ENCODE data around the gene SSTR5. TPM values are rescaled to one million over a fixed set of nuclear protein-coding genes. Genes with fewer than 3 reads are reported as not detected.

Gene SSTR5
- total RNA-seq, 4 donors from 2014 or later: not detected

DNA sequence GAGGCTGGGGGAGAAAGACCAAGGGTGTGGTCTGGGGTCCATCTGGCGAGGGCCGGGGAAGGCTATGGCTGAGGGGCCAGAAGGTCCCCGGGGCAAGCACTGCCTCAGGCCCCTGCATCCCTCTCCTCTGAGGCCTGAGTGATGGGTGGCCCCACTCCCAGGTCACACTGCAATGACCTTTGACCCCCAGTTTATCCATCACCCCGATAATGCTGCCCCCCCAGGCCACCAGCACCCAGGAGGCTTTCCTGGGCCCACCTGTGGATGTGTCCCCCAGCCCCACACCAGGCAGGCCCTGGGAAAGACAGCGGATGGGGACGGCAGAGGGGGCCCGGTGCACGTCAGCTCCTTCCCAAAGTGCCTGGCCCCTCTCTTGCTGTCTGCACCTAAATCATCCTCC is 57.8 kb downstream of the SSTR5 start:
- no peak overlapping the region for H3K27ac ChIP-seq
- no peak for TF ChIP-seq POLR2A (IDR thresholded peaks at IDR 0.05)
- TF ChIP-seq, protein P1, sequence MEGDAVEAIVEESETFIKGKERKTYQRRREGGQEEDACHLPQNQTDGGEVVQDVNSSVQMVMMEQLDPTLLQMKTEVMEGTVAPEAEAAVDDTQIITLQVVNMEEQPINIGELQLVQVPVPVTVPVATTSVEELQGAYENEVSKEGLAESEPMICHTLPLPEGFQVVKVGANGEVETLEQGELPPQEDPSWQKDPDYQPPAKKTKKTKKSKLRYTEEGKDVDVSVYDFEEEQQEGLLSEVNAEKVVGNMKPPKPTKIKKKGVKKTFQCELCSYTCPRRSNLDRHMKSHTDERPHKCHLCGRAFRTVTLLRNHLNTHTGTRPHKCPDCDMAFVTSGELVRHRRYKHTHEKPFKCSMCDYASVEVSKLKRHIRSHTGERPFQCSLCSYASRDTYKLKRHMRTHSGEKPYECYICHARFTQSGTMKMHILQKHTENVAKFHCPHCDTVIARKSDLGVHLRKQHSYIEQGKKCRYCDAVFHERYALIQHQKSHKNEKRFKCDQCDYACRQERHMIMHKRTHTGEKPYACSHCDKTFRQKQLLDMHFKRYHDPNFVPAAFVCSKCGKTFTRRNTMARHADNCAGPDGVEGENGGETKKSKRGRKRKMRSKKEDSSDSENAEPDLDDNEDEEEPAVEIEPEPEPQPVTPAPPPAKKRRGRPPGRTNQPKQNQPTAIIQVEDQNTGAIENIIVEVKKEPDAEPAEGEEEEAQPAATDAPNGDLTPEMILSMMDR (IDR thresholded peaks at IDR 0.05): no peak
- peaks cover 8% of the 10 kb centered on the region for H3K27me3 ChIP-seq
- no peak overlapping the region for H3K4me3 ChIP-seq
- H3K9me3 ChIP-seq: no peaks in the 10 kb centered on the region
- no peak for ATAC-seq
- peaks cover 0 to 7% (median 0%) of the 10 kb centered on the region in 3 donors for H3K4me1 ChIP-seq
- no CpG with 5 or more reads among the region's 8 CpGs for WGBS, 2 donors (ENCODE audit: low coverage in 1 of 2)
- H3K36me3 ChIP-seq: no peaks in the 10 kb centered on the region

Other genes starting within 250 kb of the SSTR5 start
- 10 to 100 TPM; 13.7 to 57.3 (median 20.9) TPM for gene LMF1, start 101.8 kb upstream of the SSTR5 start, total RNA-seq
- gene SOX8, start 91.0 kb upstream of the SSTR5 start, total RNA-seq: 1 to 10 TPM; 2.0 to 4.5 (median 3.6) TPM
- gene C1QTNF8, start 23.5 kb downstream of the SSTR5 start, total RNA-seq: not detected
- gene CACNA1H, start 80.4 kb downstream of the SSTR5 start, total RNA-seq: 100 to 1,000 TPM; 133 to 330 (median 173) TPM
- gene TPSG1, start 152.5 kb downstream of the SSTR5 start, total RNA-seq: 1 to 10 TPM in 1 of 4 donors, under 1 TPM in 1, not detected in 2; 0.31 to 3.0 TPM
- 100 to 1,000 TPM in 2 of 4 donors, 10 to 100 TPM in 2; 27.8 to 142 (median 91.8) TPM for gene TPSB2, start 157.4 kb downstream of the SSTR5 start, total RNA-seq
- gene TPSAB1, start 168.0 kb downstream of the SSTR5 start, total RNA-seq: 10 to 100 TPM; 39.8 to 94.6 (median 63.9) TPM
- gene TPSD1, start 183.3 kb downstream of the SSTR5 start, total RNA-seq: 1 to 10 TPM in 3 of 4 donors, not detected in 1; 2.8 to 6.4 (median 3.7) TPM
- gene UBE2I, start 236.9 kb downstream of the SSTR5 start, total RNA-seq: 10 to 100 TPM; 53.3 to 95.9 (median 76.9) TPM

Measured in gastroesophageal sphincter (tissue), 4 donors.